Neural cell (in vitro differentiated cells): ENCODE data around the gene MSANTD2.

Source experiments
- CTCF ChIP-seq: fragments of 450-650 bp; IDR thresholded peaks from 2 replicates; pipeline ENCODE4 v1.5.1; 2014; ENCODE audit warnings: antibody characterized with exemption, mild to moderate bottlenecking, moderate library complexity; ENCODE audit not compliant: poor library complexity, severe bottlenecking
- EP300 ChIP-seq: fragments of 450-650 bp; conservative IDR thresholded peaks from 2 replicates; pipeline ENCODE4 v1.6.1; 2014; ENCODE audit warnings: antibody characterized with exemption, mild to moderate bottlenecking, moderate library complexity; ENCODE audit not compliant: poor library complexity, severe bottlenecking
- TF ChIP-seq, protein P1 (sequence below): IDR thresholded peaks from 2 replicates; pipeline ENCODE4 v1.6.1; 2012; ENCODE audit warnings: borderline replicate concordance

GRCh38 chr11:124751391-124751740 is 48.8 kb downstream of the MSANTD2 start:
- TF ChIP-seq CTCF (no peak), EP300 (no peak)
- TF ChIP-seq, protein P1, sequence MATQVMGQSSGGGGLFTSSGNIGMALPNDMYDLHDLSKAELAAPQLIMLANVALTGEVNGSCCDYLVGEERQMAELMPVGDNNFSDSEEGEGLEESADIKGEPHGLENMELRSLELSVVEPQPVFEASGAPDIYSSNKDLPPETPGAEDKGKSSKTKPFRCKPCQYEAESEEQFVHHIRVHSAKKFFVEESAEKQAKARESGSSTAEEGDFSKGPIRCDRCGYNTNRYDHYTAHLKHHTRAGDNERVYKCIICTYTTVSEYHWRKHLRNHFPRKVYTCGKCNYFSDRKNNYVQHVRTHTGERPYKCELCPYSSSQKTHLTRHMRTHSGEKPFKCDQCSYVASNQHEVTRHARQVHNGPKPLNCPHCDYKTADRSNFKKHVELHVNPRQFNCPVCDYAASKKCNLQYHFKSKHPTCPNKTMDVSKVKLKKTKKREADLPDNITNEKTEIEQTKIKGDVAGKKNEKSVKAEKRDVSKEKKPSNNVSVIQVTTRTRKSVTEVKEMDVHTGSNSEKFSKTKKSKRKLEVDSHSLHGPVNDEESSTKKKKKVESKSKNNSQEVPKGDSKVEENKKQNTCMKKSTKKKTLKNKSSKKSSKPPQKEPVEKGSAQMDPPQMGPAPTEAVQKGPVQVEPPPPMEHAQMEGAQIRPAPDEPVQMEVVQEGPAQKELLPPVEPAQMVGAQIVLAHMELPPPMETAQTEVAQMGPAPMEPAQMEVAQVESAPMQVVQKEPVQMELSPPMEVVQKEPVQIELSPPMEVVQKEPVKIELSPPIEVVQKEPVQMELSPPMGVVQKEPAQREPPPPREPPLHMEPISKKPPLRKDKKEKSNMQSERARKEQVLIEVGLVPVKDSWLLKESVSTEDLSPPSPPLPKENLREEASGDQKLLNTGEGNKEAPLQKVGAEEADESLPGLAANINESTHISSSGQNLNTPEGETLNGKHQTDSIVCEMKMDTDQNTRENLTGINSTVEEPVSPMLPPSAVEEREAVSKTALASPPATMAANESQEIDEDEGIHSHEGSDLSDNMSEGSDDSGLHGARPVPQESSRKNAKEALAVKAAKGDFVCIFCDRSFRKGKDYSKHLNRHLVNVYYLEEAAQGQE, result no peak
